AG09319 (cell line): ENCODE data around the gene JPH3.

Source experiments
- DNase-seq: peaks from one replicate; pipeline ENCODE4 v3.0.0-alpha.2; 2010; ENCODE audit warnings: low read depth; ENCODE audit errors: extremely low read depth
- CTCF ChIP-seq: IDR thresholded peaks from 2 replicates; pipeline ENCODE4 v1.5.1; 2011; ENCODE audit warnings: low read depth, mild to moderate bottlenecking, inconsistent platforms, low read length, moderate library complexity

Gene JPH3

GRCh38 chr16:87602001-87602775, at the start of gene JPH3:
JPH3 (plus strand) TSS chr16:87602508; CDS start chr16:87603147, 639 bp downstream.
- no peak for DNase-seq
- TF ChIP-seq CTCF: no peak

GRCh38 chr16:87552772-87553573, 49.3 kb upstream of the JPH3 start:
- no peak for DNase-seq
- no peak for TF ChIP-seq CTCF

- no peak for DNase-seq
- no peak for TF ChIP-seq CTCF
These were observed 47.4 kb upstream of the JPH3 start for GRCh38 chr16:87554754-87555427.

GRCh38 chr16:87555647-87556046, 46.7 kb upstream of the JPH3 start:
- no peak for DNase-seq
- TF ChIP-seq CTCF: no peak

- DNase-seq: no peak
- TF ChIP-seq CTCF: no peak
These were observed 45.3 kb upstream of the JPH3 start for GRCh38 chr16:87556941-87557459.

- no peak for TF ChIP-seq CTCF
- DNase-seq: no peak
These were observed 43.6 kb upstream of the JPH3 start for GRCh38 chr16:87558682-87559081.
